Measurements from ENCODE around the gene ZNF585A.
"Not testable (repeated sequence)": the region's sequence is repeated elsewhere in the genome, so short reads cannot be mapped to it uniquely, and the experiment has no call there.

DNA sequence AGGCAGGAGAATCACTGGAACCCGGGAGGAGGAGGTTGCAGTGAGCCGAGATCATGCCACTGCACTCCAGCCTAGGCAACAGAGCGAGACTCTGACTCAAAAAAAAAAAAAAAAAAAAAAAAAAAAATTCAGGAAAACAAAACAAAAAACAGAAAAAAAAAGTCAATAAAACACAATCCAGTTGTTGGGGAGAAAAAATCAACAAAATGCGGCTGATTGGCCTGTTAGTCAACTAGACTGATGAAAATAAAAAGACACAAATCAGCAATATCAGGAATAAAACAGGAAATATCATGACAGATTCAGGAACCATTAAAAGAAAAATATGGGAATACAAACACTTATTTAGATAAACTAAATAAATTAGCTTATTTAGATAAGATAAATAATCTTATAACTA lies 22.8 kb upstream of the ZNF585A start:
- TF ChIP-seq, protein P1, sequence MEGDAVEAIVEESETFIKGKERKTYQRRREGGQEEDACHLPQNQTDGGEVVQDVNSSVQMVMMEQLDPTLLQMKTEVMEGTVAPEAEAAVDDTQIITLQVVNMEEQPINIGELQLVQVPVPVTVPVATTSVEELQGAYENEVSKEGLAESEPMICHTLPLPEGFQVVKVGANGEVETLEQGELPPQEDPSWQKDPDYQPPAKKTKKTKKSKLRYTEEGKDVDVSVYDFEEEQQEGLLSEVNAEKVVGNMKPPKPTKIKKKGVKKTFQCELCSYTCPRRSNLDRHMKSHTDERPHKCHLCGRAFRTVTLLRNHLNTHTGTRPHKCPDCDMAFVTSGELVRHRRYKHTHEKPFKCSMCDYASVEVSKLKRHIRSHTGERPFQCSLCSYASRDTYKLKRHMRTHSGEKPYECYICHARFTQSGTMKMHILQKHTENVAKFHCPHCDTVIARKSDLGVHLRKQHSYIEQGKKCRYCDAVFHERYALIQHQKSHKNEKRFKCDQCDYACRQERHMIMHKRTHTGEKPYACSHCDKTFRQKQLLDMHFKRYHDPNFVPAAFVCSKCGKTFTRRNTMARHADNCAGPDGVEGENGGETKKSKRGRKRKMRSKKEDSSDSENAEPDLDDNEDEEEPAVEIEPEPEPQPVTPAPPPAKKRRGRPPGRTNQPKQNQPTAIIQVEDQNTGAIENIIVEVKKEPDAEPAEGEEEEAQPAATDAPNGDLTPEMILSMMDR (conservative IDR thresholded peaks at IDR 0.05): not testable (repeated sequence)
- not testable (repeated sequence) for TF ChIP-seq EZH2 (IDR thresholded peaks at IDR 0.05; ENCODE audit: low read depth)

Data from PC-9 (cell line).